DMS153 treated with DMSO at 0.1 percent for 48 hours (cell line): ENCODE data around the gene MGAT5B.

Experiments used
- DNase-seq: peaks from one replicate; lab custom pipeline; 2025; ENCODE audit not compliant: unreplicated experiment; lab: John Stamatoyannopoulos, UW

MGAT5B gene

DNA sequence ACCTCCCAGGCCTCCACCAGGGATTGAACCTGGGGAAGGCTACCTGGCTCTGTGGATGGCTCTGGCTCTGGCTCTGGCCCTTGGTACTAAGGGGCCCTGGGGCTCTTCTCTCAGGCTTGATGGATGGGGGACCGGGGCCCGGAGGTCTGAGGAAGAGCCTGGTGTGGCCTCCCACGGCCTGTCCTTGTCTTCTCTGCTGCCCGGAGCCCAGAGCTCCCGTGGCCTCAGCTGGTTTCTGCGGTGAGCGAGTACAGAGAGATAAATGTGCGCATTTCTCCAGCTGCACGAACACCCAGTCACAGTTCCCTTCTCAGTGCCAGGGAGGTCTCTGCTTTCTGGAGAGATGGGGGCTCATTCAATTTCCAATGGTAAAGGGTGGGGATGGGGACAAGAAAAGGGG is 9.2 kb downstream of the MGAT5B start:
- no peak for DNase-seq

- no peak for DNase-seq
These were observed 10.4 kb downstream of the MGAT5B start for GRCh38 chr17:76878568-76878967.

DNA sequence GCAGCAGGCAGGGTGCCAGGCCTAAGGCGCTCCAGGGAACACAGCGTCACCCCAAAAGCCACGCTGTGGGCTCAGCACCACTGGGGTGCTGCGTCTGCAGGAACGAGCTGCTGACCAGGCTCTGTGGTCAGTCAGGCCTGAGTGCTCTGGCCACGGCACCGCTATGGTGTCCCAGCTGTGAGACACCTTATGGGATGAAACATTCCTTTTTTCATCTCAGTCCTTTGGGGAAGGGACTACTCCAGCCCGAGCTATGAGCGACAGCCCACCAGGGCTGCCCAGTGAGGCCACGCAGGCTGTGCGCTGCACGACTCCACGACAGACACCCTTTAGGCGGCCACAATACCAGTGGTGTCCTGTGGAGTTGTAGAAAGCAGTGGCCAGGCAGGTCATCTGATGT is 11.1 kb downstream of the MGAT5B start:
- DNase-seq, result no peak

- DNase-seq, result no peak
These were observed 11.5 kb downstream of the MGAT5B start for GRCh38 chr17:76879691-76880090.

DNA sequence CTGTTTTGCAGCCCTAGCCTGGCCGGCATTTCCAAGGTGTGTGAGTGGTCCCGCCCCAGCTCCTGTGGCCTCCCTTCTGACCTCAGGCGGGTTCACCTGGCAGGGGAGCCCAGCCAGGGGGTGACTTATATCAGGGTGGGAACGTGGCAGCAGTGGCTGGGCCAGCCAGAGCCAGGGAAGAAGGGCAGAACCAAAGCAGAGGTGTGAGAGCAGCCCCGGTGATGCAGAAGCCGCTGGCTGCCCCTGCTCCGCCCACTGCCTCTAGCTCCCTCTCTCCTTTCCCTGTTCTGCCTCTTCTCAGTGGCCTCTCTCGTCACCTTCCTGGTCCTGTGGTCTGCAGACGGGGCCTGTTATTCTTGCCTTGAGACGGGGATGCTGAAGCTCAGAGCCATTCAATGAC is 12.1 kb downstream of the MGAT5B start:
- DNase-seq, result no peak

GRCh38 chr17:76880971-76881370 is 12.8 kb downstream of the MGAT5B start:
- no peak for DNase-seq

GRCh38 chr17:76881408-76881807 is 13.2 kb downstream of the MGAT5B start:
- DNase-seq, result no peak

- no peak for DNase-seq
These were observed 13.8 kb downstream of the MGAT5B start for GRCh38 chr17:76881966-76882365.

GRCh38 chr17:76883744-76884525 is 15.7 kb downstream of the MGAT5B start:
- no peak for DNase-seq

GRCh38 chr17:76884995-76885893 is 17.0 kb downstream of the MGAT5B start:
- no peak for DNase-seq

DNA sequence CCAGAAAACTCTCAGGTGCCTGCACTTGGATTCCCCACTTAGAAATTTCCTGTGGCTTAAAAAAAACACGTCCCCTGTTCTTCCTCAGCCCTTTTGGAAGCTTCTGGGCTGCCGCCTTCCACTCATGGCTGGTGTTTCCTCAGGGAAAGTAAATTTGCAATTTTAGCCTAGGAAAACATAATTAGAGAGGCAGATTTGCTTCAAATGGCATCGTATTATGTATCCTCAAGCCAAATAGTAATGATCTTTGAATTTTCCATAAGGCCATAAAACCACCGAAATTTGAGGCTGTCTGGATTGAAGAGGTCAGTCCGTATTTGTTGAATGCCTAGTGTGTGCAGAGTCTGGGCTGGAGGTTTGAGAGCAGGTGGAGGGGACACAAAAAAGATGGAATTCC is 17.7 kb downstream of the MGAT5B start:
- no peak for DNase-seq

GRCh38 chr17:76886395-76886794 is 18.2 kb downstream of the MGAT5B start:
- no peak for DNase-seq

DNA sequence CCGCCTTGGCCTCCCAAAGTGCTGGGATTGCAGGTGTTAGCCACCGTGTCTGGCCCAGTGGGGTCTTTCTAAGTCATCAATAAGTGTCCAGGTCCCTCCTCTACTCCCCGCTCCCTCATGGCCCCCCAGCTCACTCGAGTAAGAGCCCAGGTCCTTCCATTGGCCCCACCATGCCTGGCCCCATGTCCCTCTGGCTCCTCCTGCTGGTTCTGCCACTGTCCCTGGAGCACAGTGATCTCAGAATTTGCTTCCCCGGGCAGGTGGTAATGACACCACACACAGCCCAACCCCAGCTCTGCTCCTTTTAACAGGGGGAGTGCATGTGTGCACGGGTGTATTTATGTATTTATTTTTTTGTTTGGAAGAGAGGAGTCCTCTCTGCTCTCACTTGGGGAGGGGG is 19.6 kb downstream of the MGAT5B start:
- no peak for DNase-seq

GRCh38 chr17:76888661-76889060 is 20.5 kb downstream of the MGAT5B start:
- no peak for DNase-seq

DNA sequence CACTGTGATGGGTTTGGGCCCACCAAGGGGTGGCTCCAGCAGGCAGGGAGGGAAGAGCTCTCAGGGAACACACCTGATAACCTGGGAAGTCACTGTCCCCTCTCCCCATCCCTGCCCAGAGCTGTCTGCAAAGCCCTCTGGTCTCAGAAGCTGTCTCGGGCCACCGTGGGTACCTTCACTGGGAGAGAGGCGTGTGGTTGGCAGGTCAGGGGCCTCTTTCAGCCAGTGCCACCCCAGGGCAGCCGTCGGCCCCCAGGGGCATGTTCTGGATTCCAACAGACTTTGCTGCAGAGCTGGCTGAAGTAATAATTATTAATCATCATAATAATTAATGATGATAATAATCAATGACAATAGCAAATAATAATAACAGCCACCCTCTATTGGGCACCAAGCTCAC is 21.1 kb downstream of the MGAT5B start:
- no peak for DNase-seq

GRCh38 chr17:76892329-76892728 is 24.1 kb downstream of the MGAT5B start:
- no peak for DNase-seq

- DNase-seq, result no peak
These were observed 25.6 kb downstream of the MGAT5B start for GRCh38 chr17:76893623-76894334.

- DNase-seq, result no peak
These were observed 26.6 kb downstream of the MGAT5B start for GRCh38 chr17:76894842-76895241.

DNA sequence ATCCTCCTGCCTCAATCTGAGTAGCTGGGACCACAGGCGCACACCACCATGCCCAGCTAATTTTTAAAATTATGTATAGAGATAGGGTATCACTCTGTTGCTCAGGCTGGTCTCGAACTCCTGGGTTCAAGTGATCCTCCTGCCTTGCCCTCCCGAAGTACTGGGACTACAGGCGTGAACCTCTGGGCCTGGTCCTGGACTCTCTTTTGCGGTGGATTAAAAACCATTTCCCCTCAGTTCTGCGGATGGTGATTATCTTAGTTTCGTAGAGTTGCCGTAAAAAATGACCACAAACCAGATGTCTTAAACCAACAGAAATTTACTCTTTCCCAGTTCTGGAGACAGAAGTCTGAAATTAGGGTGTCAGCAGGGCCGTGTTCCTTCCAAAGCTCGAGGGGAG is 28.8 kb downstream of the MGAT5B start:
- DNase-seq, result no peak

GRCh38 chr17:76899414-76899813 is 31.2 kb downstream of the MGAT5B start:
- no peak for DNase-seq

GRCh38 chr17:76900723-76901122 is 32.5 kb downstream of the MGAT5B start:
- DNase-seq, result no peak
